Stimulated activated naive CD8-positive, alpha-beta T cell treated with anti-CD3 and anti-CD28 coated beads, Interleukin-15, amount 100 ng/mL, for 72 hours (primary cell): ENCODE measurements around the gene MTRR.

Experiments used
- ATAC-seq: fragments of 150-1000 bp; cut with Tn5 transposase; 2 replicates; pipeline ENCODE4 v1.10.0; 2021; ENCODE audit warnings: mild to moderate bottlenecking, moderate library complexity
- DNase-seq, 2 donors: peaks; one replicate each; pipeline ENCODE4 v3.0.0; 2021 to 2022
- H3K27ac Mint-ChIP-seq, 2 donors: one replicate each; pipeline ENCODE4 v1.8.0; 2022; ENCODE audit warnings: mild to moderate bottlenecking in 2 of 2, mixed read lengths in 2 of 2, moderate library complexity in 2 of 2
- H3K27me3 Mint-ChIP-seq: one replicate; pipeline ENCODE4 v1.8.0; 2022; ENCODE audit warnings: mixed read lengths
- H3K4me1 Mint-ChIP-seq: one replicate; pipeline ENCODE4 v1.8.0; 2022; ENCODE audit warnings: mild to moderate bottlenecking, mixed read lengths
- H3K4me3 Mint-ChIP-seq, 2 donors: one replicate each; pipeline ENCODE4 v1.8.0; 2022; ENCODE audit warnings: mild to moderate bottlenecking in 2 of 2, mixed read lengths in 2 of 2, moderate library complexity in 1 of 2
- H3K9me3 Mint-ChIP-seq, 2 donors: one replicate each; pipeline ENCODE4 v1.8.0; 2022; ENCODE audit warnings: mixed read lengths in 2 of 2

MTRR gene

DNA sequence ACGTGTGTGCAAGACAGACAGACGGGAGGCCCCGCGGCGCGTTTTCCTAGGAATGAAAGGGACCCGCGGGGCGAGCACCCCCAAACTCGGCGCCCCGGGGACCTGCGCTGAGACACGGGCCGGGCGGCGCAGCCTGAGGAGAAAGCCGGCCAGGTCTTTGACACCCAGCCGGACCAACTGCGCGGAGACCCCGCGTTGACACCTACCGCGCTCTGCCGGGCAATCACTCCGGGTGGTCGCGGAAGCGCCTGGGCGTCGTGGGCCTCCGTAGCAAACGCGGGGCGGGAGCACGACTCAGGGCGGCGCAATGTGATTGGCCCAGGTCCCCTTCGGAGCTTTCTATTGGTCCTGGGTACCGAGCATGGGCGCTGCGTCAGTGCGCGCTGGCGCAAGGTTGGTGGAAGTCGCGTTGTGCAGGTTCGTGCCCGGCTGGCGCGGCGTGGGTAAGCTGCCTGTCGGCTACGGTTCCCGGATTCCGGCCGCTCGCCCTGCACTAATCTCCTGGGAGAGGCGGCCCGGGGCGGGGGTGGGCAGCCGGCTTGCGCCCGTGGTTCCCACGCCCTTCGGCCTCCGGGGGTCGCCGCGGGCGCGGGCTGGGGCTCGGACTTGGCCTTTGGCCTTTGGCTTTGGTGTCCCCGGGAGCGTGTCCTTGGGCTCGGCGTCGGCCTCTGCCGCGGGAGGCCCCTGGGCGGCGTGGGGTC lies at the start of gene MTRR, which contains the start of gene FASTKD3:
Gene MTRR (plus strand): TSS at position 376 of the 701 bp plus-strand sequence. CDS start 1,647 bp downstream, outside the sequence.
Gene FASTKD3 (minus strand): TSS at position 259 of the 701 bp plus-strand sequence. CDS start 948 bp downstream, outside the sequence.
- peak; percentile 83 to 91 for DNase-seq
- Mint-ChIP-seq H3K4me3 (peak within 1 kb of the TSS; percentile 89 to 96), H3K27ac (peak within 1 kb of the TSS; percentile 90 to 95), H3K27me3 (no peaks in the 10 kb centered on the region), H3K9me3 (no peaks in the 10 kb centered on the region), H3K4me1 (peaks cover 71% of the 10 kb centered on the region)
- peak; percentile 98 for ATAC-seq

DNA sequence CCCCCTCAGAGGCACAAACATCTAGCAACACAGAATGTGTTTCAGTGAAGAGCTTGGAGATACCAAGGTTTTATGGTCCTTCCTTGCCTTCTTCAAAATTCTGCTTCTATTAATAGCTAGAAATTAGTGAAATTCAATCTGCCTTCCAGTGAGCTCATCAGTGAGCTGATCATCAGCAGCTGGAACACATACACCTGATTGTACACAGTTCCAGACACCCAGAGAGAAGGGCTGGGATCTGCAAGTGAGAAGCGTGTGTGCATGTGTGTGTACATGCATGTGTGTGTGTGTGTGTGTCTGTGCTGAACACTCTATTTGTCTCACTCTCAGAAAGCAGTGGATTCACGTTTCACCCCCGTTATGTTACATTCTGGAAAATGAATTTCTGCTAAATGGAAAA lies 46.5 kb upstream of the MTRR start:
- Mint-ChIP-seq H3K4me3 (no peak overlapping the region), H3K27me3 (peaks cover 27% of the 10 kb centered on the region), H3K9me3 (no peaks in the 10 kb centered on the region), H3K4me1 (no peaks in the 10 kb centered on the region), H3K27ac (no peak overlapping the region)
- DNase-seq (no peak), ATAC-seq (no peak)

DNA sequence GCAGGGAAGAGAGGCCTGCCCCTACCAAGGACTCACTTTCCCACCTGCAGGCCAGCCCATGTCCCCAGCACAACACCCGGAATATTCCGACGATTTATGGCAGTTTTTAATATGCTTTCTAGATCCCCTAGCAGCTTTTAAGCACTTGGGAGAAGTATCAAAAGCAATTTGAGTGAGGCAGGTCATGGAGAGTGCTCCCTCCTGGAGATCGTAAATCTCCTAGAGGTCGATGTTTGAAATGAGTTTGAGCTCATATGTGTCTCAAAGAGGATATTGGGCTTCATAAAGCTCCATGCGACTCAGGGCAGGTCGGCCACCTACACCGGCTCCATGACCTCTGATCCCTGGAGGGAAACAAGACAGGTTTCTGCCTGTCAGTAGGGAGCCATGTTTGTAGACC lies 45.4 kb upstream of the MTRR start:
- ATAC-seq = no peak
- no peak overlapping the region for H3K27ac Mint-ChIP-seq
- DNase-seq = no peak
- H3K9me3 Mint-ChIP-seq = no peaks in the 10 kb centered on the region
- H3K4me3 Mint-ChIP-seq = no peak overlapping the region
- no peaks in the 10 kb centered on the region for H3K4me1 Mint-ChIP-seq
- peaks cover 38% of the 10 kb centered on the region for H3K27me3 Mint-ChIP-seq

DNA sequence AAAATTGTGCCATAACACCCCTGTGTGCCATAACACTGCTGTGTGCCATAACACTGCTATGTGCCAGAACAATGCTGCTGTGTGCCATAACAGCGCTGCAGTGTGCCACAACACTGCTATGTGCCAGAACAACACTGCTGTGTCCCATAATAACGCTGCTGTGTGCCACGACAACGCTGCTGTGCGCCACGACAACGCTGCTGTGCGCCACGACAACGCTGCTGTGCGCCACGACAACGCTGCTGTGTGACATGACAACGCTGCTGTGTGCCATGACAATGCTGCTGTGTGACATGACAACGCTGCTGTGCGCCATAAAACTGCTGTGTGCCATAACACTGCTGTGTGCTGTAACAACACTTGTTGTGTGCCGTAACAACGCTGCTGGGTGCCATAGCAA lies 44.0 kb upstream of the MTRR start:
- Mint-ChIP-seq H3K4me3 (no peak overlapping the region), H3K9me3 (no peaks in the 10 kb centered on the region), H3K27ac (no peak overlapping the region), H3K4me1 (no peaks in the 10 kb centered on the region), H3K27me3 (peaks cover 42% of the 10 kb centered on the region)
- ATAC-seq (no peak), DNase-seq (no peak)

- Mint-ChIP-seq H3K4me1 (no peaks in the 10 kb centered on the region), H3K27me3 (peaks cover 41% of the 10 kb centered on the region), H3K4me3 (no peak overlapping the region), H3K9me3 (no peaks in the 10 kb centered on the region), H3K27ac (no peak overlapping the region)
- DNase-seq = no peak
- ATAC-seq = no peak
Measured at GRCh38 chr5:7825630-7826029, 43.3 kb upstream of the MTRR start.

- Mint-ChIP-seq H3K4me1 (no peaks in the 10 kb centered on the region), H3K9me3 (no peaks in the 10 kb centered on the region), H3K27me3 (peaks cover 41% of the 10 kb centered on the region), H3K4me3 (no peak overlapping the region), H3K27ac (no peak overlapping the region)
- ATAC-seq (no peak), DNase-seq (no peak)
Measured at GRCh38 chr5:7827610-7828009, 41.3 kb upstream of the MTRR start.

DNA sequence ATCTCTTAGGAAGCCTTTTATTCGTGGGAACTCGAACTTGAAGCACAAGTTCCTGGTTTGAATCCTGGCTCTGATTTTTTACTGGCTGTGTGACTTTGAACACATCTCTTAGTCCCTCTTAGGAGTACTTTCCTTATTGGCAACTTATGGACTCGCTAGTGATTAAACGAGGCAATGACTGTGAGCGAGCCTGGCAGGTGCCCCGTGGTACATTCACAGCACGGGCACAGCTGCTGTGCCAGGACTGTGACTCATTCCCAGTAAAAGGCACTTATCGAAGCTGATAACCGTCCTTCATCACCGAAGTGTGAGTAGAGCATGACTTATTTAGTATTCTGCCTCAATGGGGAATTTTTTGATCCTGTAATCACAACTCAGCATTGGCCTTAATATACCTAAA lies 40.7 kb upstream of the MTRR start:
- Mint-ChIP-seq H3K4me1 (no peaks in the 10 kb centered on the region), H3K27me3 (peaks cover 41% of the 10 kb centered on the region), H3K4me3 (no peak overlapping the region), H3K9me3 (no peaks in the 10 kb centered on the region), H3K27ac (no peak overlapping the region)
- ATAC-seq (no peak), DNase-seq (no peak)

DNA sequence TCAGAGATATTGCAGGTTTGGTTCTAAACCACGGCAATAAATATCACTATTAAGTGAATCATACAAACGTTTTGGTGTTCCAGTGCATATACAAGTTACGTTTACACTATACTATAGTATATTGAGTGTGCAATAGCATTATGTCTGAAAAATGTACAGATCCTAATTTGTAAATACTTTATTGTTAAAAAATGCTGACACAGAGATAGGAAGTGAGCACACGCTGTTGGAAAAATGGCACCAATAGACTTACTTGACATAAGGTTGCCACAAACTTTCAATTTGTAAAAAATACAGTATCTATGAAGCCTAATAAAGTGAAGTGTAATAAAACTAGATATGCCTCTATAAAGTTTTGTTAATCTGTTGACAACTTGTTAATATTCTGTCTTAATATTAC lies 34.0 kb upstream of the MTRR start:
- DNase-seq = no peak
- no peak overlapping the region for H3K4me3 Mint-ChIP-seq
- peaks cover 25% of the 10 kb centered on the region for H3K27me3 Mint-ChIP-seq
- H3K4me1 Mint-ChIP-seq = no peaks in the 10 kb centered on the region
- no peaks in the 10 kb centered on the region for H3K9me3 Mint-ChIP-seq
- H3K27ac Mint-ChIP-seq = no peak overlapping the region
- ATAC-seq = no peak

DNA sequence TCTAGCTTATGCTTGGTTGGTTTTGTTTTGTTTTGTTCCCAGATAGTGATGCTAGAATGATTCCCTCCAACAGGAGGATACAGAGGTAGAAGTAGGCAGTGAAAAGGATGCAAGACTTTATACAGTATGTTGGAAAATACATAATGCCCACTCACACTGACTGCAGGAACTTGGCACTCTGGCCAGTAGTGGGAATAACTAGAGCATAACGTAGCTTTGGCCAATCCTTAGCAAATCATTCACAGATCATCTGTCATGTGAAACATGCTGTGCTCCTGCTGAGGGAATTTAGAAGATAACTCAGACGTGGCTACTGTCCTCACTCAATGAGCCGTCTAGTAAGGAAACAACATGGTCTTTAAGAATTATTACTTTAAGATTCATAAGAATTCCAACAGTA lies 31.5 kb upstream of the MTRR start:
- ATAC-seq = no peak
- Mint-ChIP-seq H3K4me3 (no peak overlapping the region), H3K27ac (no peak overlapping the region), H3K9me3 (no peaks in the 10 kb centered on the region), H3K4me1 (no peaks in the 10 kb centered on the region), H3K27me3 (peaks cover 30% of the 10 kb centered on the region)
- DNase-seq = no peak

DNA sequence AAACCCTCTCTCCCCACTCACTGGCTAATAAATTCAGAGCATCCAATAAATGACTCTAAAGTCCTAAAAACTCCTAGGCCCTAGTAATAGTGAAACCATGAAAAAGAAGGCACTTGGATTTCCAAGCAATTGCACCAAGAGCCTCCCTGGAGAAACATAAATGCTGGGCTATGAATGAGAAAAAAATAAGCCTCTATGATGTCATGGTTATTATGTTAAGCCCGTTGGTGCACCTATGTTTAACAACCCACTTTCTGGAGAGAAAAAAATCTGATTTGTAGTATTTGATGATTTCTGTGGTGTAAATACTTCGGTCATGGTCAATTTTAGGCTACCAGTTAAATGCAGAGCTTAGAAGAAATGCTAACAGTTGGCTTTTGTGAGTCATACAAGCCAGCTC lies 26.4 kb upstream of the MTRR start:
- Mint-ChIP-seq H3K4me3 (no peak overlapping the region), H3K27me3 (peaks cover 68% of the 10 kb centered on the region), H3K9me3 (no peaks in the 10 kb centered on the region), H3K27ac (no peak overlapping the region), H3K4me1 (no peaks in the 10 kb centered on the region)
- ATAC-seq = no peak
- no peak for DNase-seq

- peaks cover 6% of the 10 kb centered on the region for H3K4me1 Mint-ChIP-seq
- DNase-seq = no peak
- no peak overlapping the region for H3K27ac Mint-ChIP-seq
- no peaks in the 10 kb centered on the region for H3K9me3 Mint-ChIP-seq
- H3K27me3 Mint-ChIP-seq = peaks cover 82% of the 10 kb centered on the region
- H3K4me3 Mint-ChIP-seq = no peak overlapping the region
- no peak for ATAC-seq
Measured at GRCh38 chr5:7844901-7845300, 24.0 kb upstream of the MTRR start.

- no peaks in the 10 kb centered on the region for H3K9me3 Mint-ChIP-seq
- no peak overlapping the region for H3K4me3 Mint-ChIP-seq
- ATAC-seq (no peak), DNase-seq (no peak)
- no peak overlapping the region for H3K27ac Mint-ChIP-seq
- peaks cover 80% of the 10 kb centered on the region for H3K27me3 Mint-ChIP-seq
- H3K4me1 Mint-ChIP-seq = peaks cover 9% of the 10 kb centered on the region
Measured at GRCh38 chr5:7845557-7845956, 23.4 kb upstream of the MTRR start.

- Mint-ChIP-seq H3K4me3 (no peak overlapping the region), H3K9me3 (no peaks in the 10 kb centered on the region), H3K27ac (no peak overlapping the region), H3K27me3 (peaks cover 79% of the 10 kb centered on the region), H3K4me1 (peaks cover 14% of the 10 kb centered on the region)
- DNase-seq (no peak), ATAC-seq (no peak)
Measured at GRCh38 chr5:7846327-7846726, 22.6 kb upstream of the MTRR start.

- no peak for ATAC-seq
- Mint-ChIP-seq H3K9me3 (peaks cover 3 to 4% of the 10 kb centered on the region in 2 donors), H3K27ac (no peak overlapping the region), H3K27me3 (peaks cover 72% of the 10 kb centered on the region), H3K4me1 (peaks cover 27% of the 10 kb centered on the region), H3K4me3 (no peak overlapping the region)
- DNase-seq = no peak
Measured at GRCh38 chr5:7848296-7848695, 20.7 kb upstream of the MTRR start.

DNA sequence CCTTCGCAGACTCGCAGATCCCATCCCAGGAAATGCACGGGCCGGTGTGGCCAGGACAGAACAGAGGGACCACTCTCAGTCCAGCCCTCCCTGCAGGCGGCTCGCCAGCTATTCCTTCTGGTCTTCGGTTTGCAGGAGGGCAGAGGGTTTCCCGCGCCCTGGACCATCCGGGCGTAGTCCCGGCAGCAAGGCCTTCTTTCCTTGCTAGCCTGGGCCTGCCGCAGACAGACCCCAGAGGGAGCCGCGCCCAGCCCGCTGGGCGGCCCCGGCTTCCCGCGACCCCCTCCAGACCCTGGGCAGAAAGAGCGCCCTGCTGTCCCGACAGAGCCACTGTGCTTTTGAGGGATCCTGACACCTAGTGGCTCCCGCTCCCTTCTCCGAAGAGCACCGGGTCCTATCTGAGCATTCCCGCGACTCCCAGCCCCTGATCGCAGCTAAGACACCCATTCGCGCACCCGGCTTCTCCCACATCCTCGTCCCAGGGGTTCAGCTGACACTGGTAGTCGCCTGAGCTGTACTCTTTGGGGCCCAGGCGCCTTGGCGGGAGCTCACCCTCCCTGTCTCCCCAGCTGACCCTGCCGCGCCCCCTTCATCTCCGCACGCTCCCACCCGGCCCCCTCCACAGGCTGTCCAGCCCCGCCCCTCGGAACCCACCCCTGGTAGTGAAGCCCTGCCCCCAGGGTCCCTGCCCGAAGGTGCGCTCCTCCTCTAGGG lies 19.1 kb upstream of the MTRR start:
- Mint-ChIP-seq H3K27ac (no peak overlapping the region), H3K4me1 (peaks cover 27% of the 10 kb centered on the region), H3K4me3 (peak overlapping the region; percentile 68 to 74), H3K9me3 (peaks cover 4 to 6% of the 10 kb centered on the region in 2 donors), H3K27me3 (peaks cover 62% of the 10 kb centered on the region)
- ATAC-seq (peak; percentile 11), DNase-seq (no peak)

DNA sequence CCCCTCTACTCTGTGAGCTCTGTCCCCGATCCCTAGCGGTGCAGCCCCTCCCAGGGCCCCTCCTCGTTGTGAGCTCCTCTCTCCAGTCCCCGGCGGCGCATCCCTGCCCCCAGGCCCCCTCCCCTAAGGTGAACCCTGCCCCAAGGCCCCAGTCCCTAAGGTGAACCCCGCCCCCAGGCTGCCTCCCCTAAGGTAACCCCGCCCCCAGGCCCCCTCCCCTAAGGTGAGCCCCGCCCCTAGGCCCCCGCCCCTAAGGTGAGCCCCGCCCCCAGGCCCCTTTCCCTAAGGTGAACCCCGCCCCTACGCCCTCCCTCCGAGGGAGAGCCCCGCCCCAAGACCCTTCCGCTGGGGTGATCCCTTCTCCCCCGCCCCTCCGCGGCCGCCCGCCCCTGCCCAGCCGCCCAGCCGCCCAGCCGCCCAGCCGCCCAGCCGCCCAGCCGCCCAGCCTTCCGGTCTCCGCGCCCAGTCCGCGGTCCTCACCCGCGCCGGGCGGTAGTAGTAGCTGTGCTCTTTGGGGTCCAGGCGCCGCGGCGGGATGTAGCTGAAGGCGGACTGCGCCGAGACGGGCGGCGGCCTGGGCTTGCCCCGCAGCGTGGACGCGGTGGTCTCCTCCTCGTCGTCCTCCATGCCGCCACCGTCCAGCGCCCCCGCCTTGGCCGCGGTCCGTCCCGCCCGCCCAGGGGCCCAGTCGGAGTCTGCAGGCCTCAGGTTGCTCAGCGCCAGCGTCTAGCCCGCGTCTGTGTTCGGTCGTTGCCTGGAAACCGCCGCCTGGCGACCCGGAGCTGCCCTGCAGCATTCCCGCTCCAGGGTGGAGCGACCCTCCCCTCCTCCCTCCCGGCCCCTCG lies 18.3 kb upstream of the MTRR start, which contains the start of gene CFAP90:
Gene CFAP90 (minus strand): TSS at position 739 of the 845 bp plus-strand sequence. CDS start 112 bp downstream, at position 627.
- Mint-ChIP-seq H3K27me3 (peaks cover 55% of the 10 kb centered on the region), H3K4me3 (peak within 1 kb of the TSS; percentile 79 to 81), H3K27ac (peak within 1 kb of the TSS in 1 of 2 donors; percentile 53), H3K4me1 (peaks cover 27% of the 10 kb centered on the region), H3K9me3 (peaks cover 4 to 6% of the 10 kb centered on the region in 2 donors)
- ATAC-seq (peak; percentile 70), DNase-seq (no peak)
